ENCODE results near the gene MRPS5.
"Not testable (repeated sequence)": the region's sequence is repeated elsewhere in the genome, so short reads cannot be mapped to it uniquely, and the experiment has no call there.

MRPS5 gene

GRCh38 chr2:95113464-95113863, 8.1 kb downstream of the MRPS5 start:
- no peaks in the 10 kb centered on the region for H3K27me3 Mint-ChIP-seq (ENCODE audit: low read depth)
- H3K36me3 Mint-ChIP-seq (ENCODE audit: low read depth), result peaks cover 30% of the 10 kb centered on the region
- H3K4me1 Mint-ChIP-seq (ENCODE audit: low read depth), result peaks cover 19% of the 10 kb centered on the region
- no peak overlapping the region for H3K27ac Mint-ChIP-seq
- no peak overlapping the region for H3K4me3 Mint-ChIP-seq
- no peaks in the 10 kb centered on the region for H3K9me3 Mint-ChIP-seq

GRCh38 chr2:95110395-95110794, 11.2 kb downstream of the MRPS5 start:
- H3K36me3 Mint-ChIP-seq (ENCODE audit: low read depth), result peaks cover 44% of the 10 kb centered on the region
- peaks cover 9% of the 10 kb centered on the region for H3K4me1 Mint-ChIP-seq (ENCODE audit: low read depth)
- H3K27ac Mint-ChIP-seq, result no peak overlapping the region
- H3K9me3 Mint-ChIP-seq, result no peaks in the 10 kb centered on the region
- no peak overlapping the region for H3K4me3 Mint-ChIP-seq
- no peaks in the 10 kb centered on the region for H3K27me3 Mint-ChIP-seq (ENCODE audit: low read depth)

DNA sequence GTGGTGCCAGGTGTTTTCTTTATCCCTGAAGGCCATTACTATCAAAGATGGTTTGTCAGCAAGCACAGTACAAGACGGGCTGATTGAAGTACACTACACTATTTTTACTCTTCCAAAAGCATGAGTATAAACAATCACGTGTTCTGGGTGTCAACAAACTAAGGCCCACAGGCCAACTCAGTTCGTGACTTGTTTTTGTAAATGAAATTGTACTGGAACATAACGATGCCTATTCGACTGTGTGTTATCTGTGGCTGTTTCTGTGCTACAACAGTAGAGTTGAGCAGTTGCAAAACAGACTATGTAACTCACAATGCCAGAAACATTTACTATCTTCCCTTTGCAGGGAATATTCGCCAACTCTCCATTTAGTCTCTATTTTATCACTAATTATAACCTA, 12.3 kb downstream of the MRPS5 start:
- no peaks in the 10 kb centered on the region for H3K27me3 Mint-ChIP-seq (ENCODE audit: low read depth)
- H3K4me3 Mint-ChIP-seq, result no peak overlapping the region
- H3K9me3 Mint-ChIP-seq, result no peaks in the 10 kb centered on the region
- no peak overlapping the region for H3K27ac Mint-ChIP-seq
- H3K4me1 Mint-ChIP-seq (ENCODE audit: low read depth), result no peaks in the 10 kb centered on the region
- peaks cover 46% of the 10 kb centered on the region for H3K36me3 Mint-ChIP-seq (ENCODE audit: low read depth)

GRCh38 chr2:95106081-95106480, 15.5 kb downstream of the MRPS5 start:
- Mint-ChIP-seq H3K36me3 (ENCODE audit: low read depth) (peaks cover 52% of the 10 kb centered on the region), H3K4me3 (no peak overlapping the region), H3K27ac (no peak overlapping the region), H3K9me3 (no peaks in the 10 kb centered on the region), H3K27me3 (ENCODE audit: low read depth) (no peaks in the 10 kb centered on the region), H3K4me1 (ENCODE audit: low read depth) (no peaks in the 10 kb centered on the region)

DNA sequence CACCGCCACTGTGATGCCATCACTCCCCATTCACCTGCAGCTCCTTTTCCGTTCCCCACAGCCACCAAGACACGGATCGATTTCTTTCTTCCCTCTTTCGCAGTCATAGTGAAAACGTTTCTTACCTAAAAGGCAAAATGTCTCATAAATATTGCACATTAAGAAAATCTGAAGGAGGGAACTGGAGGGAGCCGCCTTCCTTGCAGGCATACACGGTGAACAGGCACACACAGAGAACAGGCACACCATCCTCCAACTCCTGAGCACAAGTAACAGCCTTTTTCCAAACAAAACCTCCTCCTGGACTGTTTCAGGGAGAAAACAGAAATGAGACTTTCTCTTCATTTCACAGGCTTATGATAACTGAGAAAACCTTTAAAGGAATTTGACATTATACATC, 17.0 kb downstream of the MRPS5 start:
- no peaks in the 10 kb centered on the region for H3K4me1 Mint-ChIP-seq (ENCODE audit: low read depth)
- H3K27ac Mint-ChIP-seq, result no peak overlapping the region
- H3K9me3 Mint-ChIP-seq, result no peaks in the 10 kb centered on the region
- no peaks in the 10 kb centered on the region for H3K27me3 Mint-ChIP-seq (ENCODE audit: low read depth)
- peaks cover 55% of the 10 kb centered on the region for H3K36me3 Mint-ChIP-seq (ENCODE audit: low read depth)
- H3K4me3 Mint-ChIP-seq, result no peak overlapping the region

DNA sequence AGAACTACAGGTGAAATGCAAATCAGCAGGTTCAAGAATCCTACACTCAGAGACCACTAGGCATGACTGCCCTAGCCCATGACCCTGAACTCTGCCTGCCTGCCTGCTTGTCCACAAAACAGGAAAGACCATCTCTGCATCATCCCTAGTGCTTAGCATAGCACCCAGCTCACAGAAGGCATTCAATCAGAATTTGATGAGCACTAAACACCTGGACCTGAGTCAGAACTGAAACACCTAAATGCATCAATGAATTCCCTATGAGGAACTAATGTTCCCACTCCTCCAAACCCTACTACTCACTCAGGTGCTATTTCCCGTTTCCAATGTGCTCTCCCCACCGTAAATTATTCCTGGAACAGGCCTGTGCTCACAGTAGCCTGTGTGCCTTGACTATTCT, 21.7 kb downstream of the MRPS5 start:
- no peak overlapping the region for H3K27ac Mint-ChIP-seq
- peaks cover 4% of the 10 kb centered on the region for H3K9me3 Mint-ChIP-seq
- H3K4me3 Mint-ChIP-seq, result no peak overlapping the region
- H3K36me3 Mint-ChIP-seq (ENCODE audit: low read depth), result peaks cover 62% of the 10 kb centered on the region
- no peaks in the 10 kb centered on the region for H3K27me3 Mint-ChIP-seq (ENCODE audit: low read depth)
- H3K4me1 Mint-ChIP-seq (ENCODE audit: low read depth), result peaks cover 12% of the 10 kb centered on the region

DNA sequence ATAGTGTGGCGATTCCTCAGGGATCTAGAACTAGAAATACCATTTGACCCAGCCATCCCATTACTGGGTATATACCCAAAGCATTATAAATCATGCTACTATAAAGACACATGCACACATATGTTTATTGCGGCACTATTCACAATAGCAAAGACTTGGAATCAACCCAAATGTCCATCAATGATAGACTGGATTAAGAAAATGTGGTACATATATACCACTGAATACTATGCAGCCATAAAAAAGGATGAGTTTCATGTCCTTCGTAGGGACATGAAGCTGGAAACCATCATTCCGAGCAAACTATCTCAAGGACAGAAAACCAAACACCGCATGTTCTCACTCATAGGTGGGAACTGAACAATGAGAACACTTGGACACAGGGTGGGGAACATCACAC, 23.3 kb downstream of the MRPS5 start:
- H3K27me3 Mint-ChIP-seq (ENCODE audit: low read depth); H3K4me3 Mint-ChIP-seq; H3K27ac Mint-ChIP-seq; H3K9me3 Mint-ChIP-seq: not testable (repeated sequence)
- peaks cover 65% of the 10 kb centered on the region for H3K36me3 Mint-ChIP-seq (ENCODE audit: low read depth)
- H3K4me1 Mint-ChIP-seq (ENCODE audit: low read depth), result peaks cover 16% of the 10 kb centered on the region

DNA sequence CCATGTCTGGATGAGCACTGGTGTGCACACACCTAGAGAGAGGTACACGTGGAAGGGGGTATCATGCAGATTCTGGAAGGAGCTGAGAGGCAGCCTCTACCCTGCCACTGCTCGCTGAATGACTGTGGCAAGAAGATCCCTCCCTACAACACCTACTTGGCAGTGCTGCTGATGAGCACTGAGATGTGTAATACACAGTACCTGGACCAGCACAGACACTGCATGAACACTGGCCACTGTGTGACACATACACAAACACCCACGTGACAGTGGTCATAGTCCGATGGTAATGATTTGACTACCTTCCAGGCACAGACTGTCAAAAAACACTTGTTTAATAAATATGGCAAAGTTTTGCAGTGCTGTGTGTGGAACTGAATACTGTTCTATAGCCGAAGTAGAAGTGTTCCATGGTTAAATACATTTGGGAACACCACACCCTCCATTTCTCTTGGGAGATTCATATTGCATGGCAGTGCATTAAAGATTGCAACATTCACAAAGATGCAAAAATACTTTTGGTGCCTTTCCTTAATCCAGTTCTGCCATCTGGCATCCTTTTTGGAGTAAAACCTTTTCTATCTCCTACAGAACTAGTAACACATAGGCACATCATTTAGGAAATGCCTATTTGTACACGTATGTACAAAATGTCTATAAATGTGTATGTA, 29.6 kb downstream of the MRPS5 start:
- H3K27ac Mint-ChIP-seq, result no peak overlapping the region
- no peaks in the 10 kb centered on the region for H3K27me3 Mint-ChIP-seq (ENCODE audit: low read depth)
- H3K36me3 Mint-ChIP-seq (ENCODE audit: low read depth), result peaks cover 52% of the 10 kb centered on the region
- no peaks in the 10 kb centered on the region for H3K9me3 Mint-ChIP-seq
- no peak overlapping the region for H3K4me3 Mint-ChIP-seq
- H3K4me1 Mint-ChIP-seq (ENCODE audit: low read depth), result peaks cover 18% of the 10 kb centered on the region

DNA sequence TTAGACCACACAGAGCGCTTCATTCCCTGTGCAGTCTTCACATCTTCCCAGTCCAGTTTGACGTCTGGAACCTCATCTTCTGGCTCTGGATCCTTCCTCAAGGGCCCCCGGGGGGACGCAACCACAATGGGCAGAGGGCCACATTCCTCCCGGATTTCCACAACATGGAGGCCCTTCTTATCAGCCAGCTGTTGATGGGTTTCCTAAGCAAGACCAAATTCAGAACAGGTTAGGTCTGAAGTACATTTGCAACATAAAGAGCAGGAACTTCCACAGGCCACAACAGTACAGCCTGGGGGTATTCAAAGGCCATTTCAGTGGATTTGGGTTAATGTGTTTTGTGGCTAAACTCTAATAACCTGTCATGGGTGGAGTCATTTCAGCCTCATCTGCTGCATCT, 34.2 kb downstream of the MRPS5 start:
- Mint-ChIP-seq H3K27ac (no peak overlapping the region), H3K4me1 (ENCODE audit: low read depth) (peaks cover 2% of the 10 kb centered on the region), H3K36me3 (ENCODE audit: low read depth) (peaks cover 41% of the 10 kb centered on the region), H3K27me3 (ENCODE audit: low read depth) (no peaks in the 10 kb centered on the region), H3K9me3 (no peaks in the 10 kb centered on the region), H3K4me3 (no peak overlapping the region)

DNA sequence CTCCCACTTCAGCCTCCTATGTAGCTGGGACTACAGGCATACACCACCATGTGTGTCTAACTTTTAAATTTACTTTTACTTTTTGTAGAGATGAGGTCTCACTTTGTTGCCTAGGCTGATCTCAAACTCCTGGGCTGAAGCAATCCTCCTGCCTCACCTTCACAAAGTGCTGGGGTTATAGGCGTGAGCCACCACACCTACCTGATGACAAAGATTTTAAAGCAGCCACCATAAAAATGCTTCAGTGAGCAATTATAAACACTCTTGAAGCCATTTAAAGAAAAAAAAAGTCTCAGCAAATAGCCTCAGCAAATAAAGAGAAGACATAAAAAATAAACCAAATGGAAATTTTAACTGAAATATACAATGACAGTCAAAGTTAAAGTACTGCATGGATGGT, 35.6 kb downstream of the MRPS5 start:
- H3K27ac Mint-ChIP-seq, result no peak overlapping the region
- H3K4me3 Mint-ChIP-seq, result no peak overlapping the region
- peaks cover 35% of the 10 kb centered on the region for H3K36me3 Mint-ChIP-seq (ENCODE audit: low read depth)
- no peaks in the 10 kb centered on the region for H3K9me3 Mint-ChIP-seq
- no peaks in the 10 kb centered on the region for H3K4me1 Mint-ChIP-seq (ENCODE audit: low read depth)
- no peaks in the 10 kb centered on the region for H3K27me3 Mint-ChIP-seq (ENCODE audit: low read depth)

- Mint-ChIP-seq H3K9me3 (no peaks in the 10 kb centered on the region), H3K36me3 (ENCODE audit: low read depth) (peaks cover 25% of the 10 kb centered on the region), H3K4me1 (ENCODE audit: low read depth) (peaks cover 25% of the 10 kb centered on the region), H3K27ac (no peak overlapping the region), H3K27me3 (ENCODE audit: low read depth) (no peaks in the 10 kb centered on the region), H3K4me3 (no peak overlapping the region)
These were observed 39.1 kb downstream of the MRPS5 start for GRCh38 chr2:95082477-95082876.

- no peaks in the 10 kb centered on the region for H3K27me3 Mint-ChIP-seq (ENCODE audit: low read depth)
- no peaks in the 10 kb centered on the region for H3K9me3 Mint-ChIP-seq
- H3K27ac Mint-ChIP-seq, result peak overlapping the region; percentile 82
- peaks cover 46% of the 10 kb centered on the region for H3K4me1 Mint-ChIP-seq (ENCODE audit: low read depth)
- peak overlapping the region; percentile 56 for H3K4me3 Mint-ChIP-seq
- H3K36me3 Mint-ChIP-seq (ENCODE audit: low read depth), result peaks cover 10% of the 10 kb centered on the region
These were observed 42.4 kb downstream of the MRPS5 start for GRCh38 chr2:95079199-95079683.

DNA sequence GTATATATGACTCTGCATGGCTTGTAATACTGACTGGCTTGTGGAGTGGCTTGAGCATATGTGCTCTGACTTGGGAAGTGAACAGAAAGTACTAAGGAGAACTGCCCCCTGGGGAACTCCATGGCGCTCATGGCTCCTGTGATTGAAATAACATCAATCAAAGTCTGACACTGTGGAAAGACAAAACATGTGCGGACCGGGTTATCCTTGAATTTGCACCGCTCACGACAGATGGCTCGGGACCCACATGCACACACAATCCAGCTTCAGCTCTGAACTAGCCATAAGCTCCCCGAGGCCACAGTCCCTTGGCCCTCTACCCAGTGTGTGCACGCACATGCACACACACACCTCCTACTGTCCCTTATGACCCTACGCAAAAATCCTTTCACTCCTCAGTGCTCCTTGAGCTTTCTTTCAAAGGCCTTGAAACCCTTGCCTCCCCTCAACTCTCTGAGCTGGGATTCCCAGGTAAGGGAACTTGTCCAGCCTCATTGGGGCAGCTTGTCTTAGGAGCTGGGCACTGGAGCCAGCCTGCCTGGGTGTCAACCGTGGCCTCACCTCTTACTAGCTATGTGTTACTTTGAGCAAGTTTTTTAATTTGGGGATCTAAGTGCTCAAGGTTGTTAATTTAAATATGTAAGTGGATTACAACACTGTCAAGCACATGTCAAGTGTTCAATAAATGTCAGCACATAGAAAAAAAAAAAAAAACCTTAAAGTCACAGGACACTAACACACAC, 43.6 kb downstream of the MRPS5 start:
- Mint-ChIP-seq H3K4me3 (peak overlapping the region; percentile 89), H3K27ac (peak overlapping the region; percentile 86), H3K27me3 (ENCODE audit: low read depth) (no peaks in the 10 kb centered on the region), H3K9me3 (no peaks in the 10 kb centered on the region), H3K4me1 (ENCODE audit: low read depth) (peaks cover 58% of the 10 kb centered on the region), H3K36me3 (ENCODE audit: low read depth) (peaks cover 7% of the 10 kb centered on the region)

DNA sequence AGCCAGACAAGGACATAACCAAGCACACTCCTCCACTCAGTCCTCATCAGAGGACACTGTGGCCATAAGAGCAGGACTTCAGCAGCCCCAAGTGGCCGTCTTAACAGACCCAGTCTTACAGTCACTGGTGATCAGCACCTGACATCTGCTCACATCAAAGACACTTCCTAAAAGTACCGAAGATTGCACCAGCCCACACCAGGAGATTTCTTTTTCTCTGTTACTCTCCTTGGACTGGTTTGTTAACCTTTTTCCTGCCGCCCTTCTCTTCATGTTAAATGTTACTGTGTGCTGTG, 44.1 kb downstream of the MRPS5 start:
- Mint-ChIP-seq H3K27ac (peak overlapping the region; percentile 86), H3K36me3 (ENCODE audit: low read depth) (peaks cover 8% of the 10 kb centered on the region), H3K27me3 (ENCODE audit: low read depth) (no peaks in the 10 kb centered on the region), H3K4me3 (peak overlapping the region; percentile 89), H3K9me3 (no peaks in the 10 kb centered on the region), H3K4me1 (ENCODE audit: low read depth) (peaks cover 61% of the 10 kb centered on the region)

GRCh38 chr2:95076705-95077529, 44.7 kb downstream of the MRPS5 start:
- peak overlapping the region; percentile 89 for H3K4me3 Mint-ChIP-seq
- peaks cover 12% of the 10 kb centered on the region for H3K36me3 Mint-ChIP-seq (ENCODE audit: low read depth)
- H3K27ac Mint-ChIP-seq, result peak overlapping the region; percentile 92
- peaks cover 66% of the 10 kb centered on the region for H3K4me1 Mint-ChIP-seq (ENCODE audit: low read depth)
- no peaks in the 10 kb centered on the region for H3K27me3 Mint-ChIP-seq (ENCODE audit: low read depth)
- peaks cover under 1% of the 10 kb centered on the region for H3K9me3 Mint-ChIP-seq
